Hippocampal formation (tissue), 2 donors: Measurements from ENCODE around the gene INSM1.

Source experiments
- DNase-seq, 2 donors: peaks; one replicate each; lab custom pipeline; 2025; lab: John Stamatoyannopoulos, UW

Gene INSM1

GRCh38 chr20:20393207-20394120 lies 25.6 kb downstream of the INSM1 start:
- DNase-seq: no peak

GRCh38 chr20:20395087-20395486 lies 27.2 kb downstream of the INSM1 start:
- no peak for DNase-seq

- no peak for DNase-seq
Measured at GRCh38 chr20:20395903-20396568, 28.1 kb downstream of the INSM1 start.

GRCh38 chr20:20396794-20397193 lies 28.9 kb downstream of the INSM1 start:
- DNase-seq: no peak

- no peak for DNase-seq
Measured at GRCh38 chr20:20398123-20398522, 30.2 kb downstream of the INSM1 start.

- DNase-seq: no peak
Measured at GRCh38 chr20:20399531-20400500, 31.9 kb downstream of the INSM1 start.

- no peak for DNase-seq
Measured at GRCh38 chr20:20401991-20402390, 34.1 kb downstream of the INSM1 start.

GRCh38 chr20:20404633-20405032 lies 36.7 kb downstream of the INSM1 start:
- no peak for DNase-seq

GRCh38 chr20:20405623-20406022 lies 37.7 kb downstream of the INSM1 start:
- no peak for DNase-seq

GRCh38 chr20:20406306-20406705 lies 38.4 kb downstream of the INSM1 start:
- DNase-seq: no peak

GRCh38 chr20:20407891-20408805 lies 40.2 kb downstream of the INSM1 start:
- peak in 1 of 2 donors; percentile 72 for DNase-seq

GRCh38 chr20:20409331-20409730 lies 41.4 kb downstream of the INSM1 start:
- DNase-seq: no peak

- peak; percentile 18 to 79 for DNase-seq
Measured at GRCh38 chr20:20410678-20411077, 42.8 kb downstream of the INSM1 start.

- DNase-seq: no peak
Measured at GRCh38 chr20:20411402-20411801, 43.5 kb downstream of the INSM1 start.

- DNase-seq: no peak
Measured at GRCh38 chr20:20411836-20412235, 43.9 kb downstream of the INSM1 start.

- no peak for DNase-seq
Measured at GRCh38 chr20:20412750-20413149, 44.8 kb downstream of the INSM1 start.

GRCh38 chr20:20413810-20414281 lies 45.9 kb downstream of the INSM1 start:
- DNase-seq: no peak

- no peak for DNase-seq
Measured at GRCh38 chr20:20414640-20415220, 46.8 kb downstream of the INSM1 start.

- no peak for DNase-seq
Measured at GRCh38 chr20:20415321-20415720, 47.4 kb downstream of the INSM1 start.
